ENCODE measurements around the gene PSMG3.
A peak's percentile ranks its signal among the peaks of the same experiment; 100 is the strongest.

The PSMG3 gene

DNA sequence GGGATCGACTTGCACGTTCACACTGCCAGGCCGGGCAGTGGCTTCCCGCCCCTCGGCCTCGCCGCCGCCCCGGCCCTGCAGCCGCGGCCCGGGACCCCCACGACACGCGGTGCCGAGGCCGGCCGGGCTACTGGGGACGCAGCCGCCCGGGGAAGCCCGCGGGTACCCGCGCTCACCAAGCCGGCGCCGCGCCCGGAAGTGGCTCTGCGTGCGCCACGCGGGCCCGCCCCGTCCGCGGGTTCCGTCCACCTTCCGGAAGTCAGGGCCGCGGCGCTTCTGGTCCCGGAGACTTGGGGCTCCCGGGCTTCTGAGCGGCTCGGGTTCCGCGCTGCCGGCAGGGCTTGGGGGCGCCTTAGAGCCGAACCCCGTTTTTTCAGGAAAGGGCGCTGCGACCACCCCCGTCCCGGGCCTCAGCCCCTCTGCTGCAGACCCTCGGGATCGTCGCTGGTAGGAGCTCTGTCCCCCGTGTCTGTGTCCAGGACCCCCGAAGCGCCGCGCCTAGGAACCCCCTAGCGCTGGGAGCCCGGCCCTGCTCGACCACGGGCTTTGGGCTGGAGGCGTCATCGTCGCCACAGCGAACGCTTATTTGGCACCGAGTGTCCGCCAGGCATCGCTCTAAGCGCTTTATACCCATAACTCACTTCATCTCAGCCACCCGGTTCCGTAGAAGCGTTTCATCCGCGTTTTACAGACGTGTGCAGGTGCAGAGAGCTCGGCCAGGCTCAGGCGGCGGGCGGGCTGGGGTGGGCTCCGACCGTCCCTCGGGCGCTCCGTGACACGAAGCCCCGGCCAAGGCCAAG lies at the start of gene PSMG3:
PSMG3 (minus strand) TSS at position 200 of the 800 bp plus-strand sequence. CDS start 693 bp downstream, outside the sequence.
- DNase-seq, result peak; percentile 92

GRCh38 chr7:1618475-1618874 lies 48.6 kb upstream of the PSMG3 start:
- DNase-seq, result no peak

DNA sequence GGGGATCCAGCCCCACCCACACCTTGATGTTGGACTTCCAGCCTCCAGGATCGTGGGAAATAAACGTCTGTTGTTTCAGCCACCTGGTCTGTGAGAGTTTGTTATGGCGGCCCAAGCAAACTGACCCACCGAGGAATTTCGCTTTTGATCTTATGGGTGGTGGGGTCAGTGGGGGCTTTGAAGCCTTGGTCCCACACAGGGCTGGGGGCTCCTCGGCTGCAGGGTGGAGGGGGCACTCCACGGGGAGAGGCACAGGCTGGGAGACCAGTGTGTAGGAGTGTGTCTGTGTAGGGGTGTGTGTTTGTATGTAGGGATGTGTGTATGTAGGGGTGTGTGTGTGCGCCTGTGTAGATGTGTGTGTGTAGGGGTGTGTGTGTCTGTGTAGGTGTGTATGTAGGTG lies 48.1 kb upstream of the PSMG3 start:
- DNase-seq, result no peak

- DNase-seq, result no peak
Observed at GRCh38 chr7:1616741-1617140, 46.9 kb upstream of the PSMG3 start.

- DNase-seq, result no peak
Observed at GRCh38 chr7:1611708-1612241, 41.9 kb upstream of the PSMG3 start.

GRCh38 chr7:1610678-1611302 lies 41.0 kb upstream of the PSMG3 start:
- DNase-seq, result no peak

GRCh38 chr7:1610013-1610677 lies 40.3 kb upstream of the PSMG3 start:
- no peak for DNase-seq

DNA sequence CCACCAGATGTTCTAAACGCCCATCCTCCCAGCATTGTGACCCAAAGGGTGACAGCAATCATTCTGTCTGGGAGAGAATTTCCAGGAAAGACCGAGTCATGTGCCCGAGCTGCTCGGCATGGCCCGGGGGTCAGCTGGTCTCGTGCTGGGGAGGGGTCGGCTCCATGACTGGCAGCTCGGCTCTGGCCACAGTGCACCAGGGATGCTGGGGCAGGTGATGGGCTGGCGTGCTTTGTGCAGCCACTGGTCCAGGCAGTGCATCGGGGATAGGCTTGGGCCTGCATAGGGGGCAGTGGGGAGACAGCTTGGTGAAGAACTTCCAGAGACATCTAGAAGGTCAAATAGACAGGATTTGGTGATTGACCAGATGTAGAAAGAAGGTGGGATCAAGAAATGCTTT lies 39.2 kb upstream of the PSMG3 start:
- no peak for DNase-seq

- no peak for DNase-seq
Observed at GRCh38 chr7:1608318-1608717, 38.5 kb upstream of the PSMG3 start.

GRCh38 chr7:1607696-1608095 lies 37.9 kb upstream of the PSMG3 start:
- DNase-seq, result no peak

DNA sequence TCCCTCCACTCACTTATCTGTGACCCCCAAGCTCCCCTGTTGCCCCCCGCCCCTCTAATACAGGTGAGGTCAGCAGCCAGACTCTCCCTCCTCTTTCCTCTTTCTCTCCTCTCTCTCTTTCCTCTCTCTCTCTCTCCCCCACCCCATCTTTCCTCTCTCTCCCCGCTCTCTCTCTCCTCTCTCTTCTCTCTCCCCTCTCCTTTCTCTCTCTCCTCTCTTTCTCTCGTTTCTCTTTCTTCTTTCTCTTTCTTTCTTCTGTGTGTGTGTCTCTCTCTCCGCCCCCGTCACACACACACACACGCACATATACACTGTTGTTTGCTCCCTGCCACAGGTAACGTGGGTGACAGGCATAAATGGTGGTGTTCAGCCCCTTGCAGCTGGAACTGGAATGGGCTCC lies 37.2 kb upstream of the PSMG3 start:
- no peak for DNase-seq

- no peak for DNase-seq
Observed at GRCh38 chr7:1604383-1604782, 34.6 kb upstream of the PSMG3 start.

- no peak for DNase-seq
Observed at GRCh38 chr7:1603346-1604225, 33.8 kb upstream of the PSMG3 start.

GRCh38 chr7:1602386-1602785 lies 32.6 kb upstream of the PSMG3 start:
- no peak for DNase-seq

- no peak for DNase-seq
Observed at GRCh38 chr7:1601956-1602355, 32.1 kb upstream of the PSMG3 start.

- DNase-seq, result no peak
Observed at GRCh38 chr7:1599640-1600395, 30.0 kb upstream of the PSMG3 start.

GRCh38 chr7:1598961-1599639 lies 29.3 kb upstream of the PSMG3 start:
- DNase-seq, result no peak

DNA sequence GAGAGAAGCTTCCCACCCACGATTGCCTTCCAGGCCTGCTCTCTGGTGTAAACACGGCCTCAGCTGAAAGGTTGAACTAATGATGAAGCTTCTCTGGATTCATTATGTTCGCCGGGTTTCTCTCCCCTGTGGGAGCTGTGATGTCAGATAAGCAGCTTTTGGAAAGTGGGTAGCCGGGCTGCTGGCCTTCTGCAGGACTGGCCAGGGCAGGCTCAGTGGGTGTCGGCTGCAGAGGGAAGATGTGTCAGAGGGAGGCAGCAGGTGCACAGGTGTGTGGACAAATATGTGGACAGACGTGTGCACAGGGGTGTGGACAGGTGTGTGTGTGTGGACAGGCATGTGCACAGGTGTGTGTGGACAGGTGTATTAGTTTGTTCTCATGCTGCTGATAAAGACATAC lies 28.5 kb upstream of the PSMG3 start:
- no peak for DNase-seq

GRCh38 chr7:1597791-1598190 lies 28.0 kb upstream of the PSMG3 start:
- DNase-seq, result no peak

DNA sequence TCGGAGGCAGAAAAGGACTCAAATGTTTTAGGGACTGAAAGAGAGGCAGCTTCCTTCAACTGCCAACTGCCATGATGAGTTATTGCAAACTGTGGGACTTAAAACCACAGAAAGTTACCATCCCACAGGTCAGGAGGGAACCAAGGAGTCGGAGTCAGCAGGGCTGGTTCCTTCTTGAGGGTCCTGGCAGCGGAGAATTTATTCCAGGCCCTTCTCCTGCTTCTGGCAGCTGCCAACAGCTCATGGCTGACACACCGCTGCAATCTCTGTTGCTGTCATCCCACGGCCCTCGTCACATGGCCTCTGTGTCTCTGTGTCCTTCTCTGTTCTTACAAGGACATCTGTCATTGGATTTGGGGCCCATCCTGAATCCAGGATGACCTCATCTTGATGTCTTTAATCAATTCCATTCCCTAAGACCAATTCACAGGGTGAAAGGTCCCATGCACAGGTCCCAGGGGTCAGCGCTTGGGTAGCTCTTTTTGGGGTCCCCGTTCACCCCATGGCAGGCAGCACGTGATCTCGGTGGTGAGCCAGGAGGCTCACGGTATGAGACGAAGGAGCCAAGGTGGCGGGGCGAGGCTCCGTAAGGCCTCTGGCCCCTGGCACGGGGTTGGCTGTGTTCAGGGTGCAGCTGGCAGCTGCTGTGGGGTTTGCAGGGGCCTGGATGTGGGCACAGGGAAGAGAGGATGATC lies 27.4 kb upstream of the PSMG3 start:
- no peak for DNase-seq

Measured in stimulated activated CD4-positive, alpha-beta T cell treated with anti-CD3 and anti-CD28 coated beads, Interleukin-1b, Interleukin-23, amount 100 ng/mL, for 48 hours (primary cell).